T-cell (primary cell): ENCODE measurements around the gene CDH4. TPM values are rescaled to one million over a fixed set of nuclear protein-coding genes. Genes with fewer than 3 reads are reported as not detected.

Experiments used
- ATAC-seq, 4 experiments: fragments of 200-7000 bp in 3 of 4; fragments of 150-1000 bp in 1 of 4; cut with Tn5 transposase; replicated peaks in 1 of 4; 1 replicate in 3 of 4; 2 replicates in 1 of 4; pipeline ENCODE4 v1.10.0; 2021; ENCODE audit warnings: moderate library complexity in 3 of 4, mild to moderate bottlenecking in 2 of 4, moderate number of reproducible peaks in 1 of 4
- CTCF ChIA-PET, 2 donors: fragments of 300-600 bp; sonication (Branson Sonifier 250); formaldehyde crosslinking; loops; one replicate each; lab custom pipeline; 2022; ENCODE audit warnings: antibody characterized with exemption in 2 of 2; lab: Charles Lee
- POLR2A ChIA-PET, 2 donors: fragments of 300-600 bp; sonication (Branson Sonifier 250); formaldehyde crosslinking; loops; one replicate each; lab custom pipeline; 2022; ENCODE audit warnings: antibody characterized with exemption in 2 of 2; lab: Charles Lee
- DNase-seq, 35 experiments: peaks; one replicate each; pipeline versions ENCODE4 v3.0.0 to v3.0.0-alpha.2; 2013 to 2023
- H3K27ac ChIP-seq: one replicate; pipeline ENCODE4 v1.5.1; 2013; ENCODE audit warnings: low read length
- H3K27me3 ChIP-seq, 2 experiments: replicated peaks in 1 of 2; 1 replicate in 1 of 2; 2 replicates in 1 of 2; pipeline versions ENCODE4 v1.6.1 to v1.7.0; 2013; ENCODE audit warnings: low read length in 1 of 2, mixed read lengths in 1 of 2; ENCODE audit not compliant: control insufficient read depth in 2 of 2, insufficient read depth in 2 of 2; ENCODE audit errors: extremely low read depth in 1 of 2
- H3K36me3 ChIP-seq, 2 donors: 1 replicate in 1 of 2; 2 replicates in 1 of 2; pipeline versions ENCODE4 v1.6.1 to v1.7.0; 2013; ENCODE audit warnings: low read length in 1 of 2; ENCODE audit not compliant: control insufficient read depth in 2 of 2, insufficient read depth in 1 of 2; ENCODE audit errors: extremely low read depth in 1 of 2
- H3K4me1 ChIP-seq, 2 experiments: 1 replicate in 1 of 2; 2 replicates in 1 of 2; pipeline versions ENCODE4 v1.6.1 to v1.7.0; 2013; ENCODE audit warnings: low read length in 2 of 2, mixed read lengths in 1 of 2; ENCODE audit not compliant: insufficient read depth in 2 of 2, control insufficient read depth in 1 of 2; ENCODE audit errors: extremely low read depth in 1 of 2
- H3K4me3 ChIP-seq, 2 donors: 1 replicate in 1 of 2; 2 replicates in 1 of 2; pipeline versions ENCODE4 v1.5.1 to v1.7.0; 2013; ENCODE audit warnings: mild to moderate bottlenecking in 2 of 2, low read length in 1 of 2, moderate library complexity in 1 of 2; ENCODE audit not compliant: control insufficient read depth in 1 of 2; ENCODE audit errors: extremely low read depth in 1 of 2
- H3K9me3 ChIP-seq: 2 replicates; pipeline ENCODE4 v1.7.0; 2013
- H3K27ac Mint-ChIP-seq, 2 donors: one replicate each; pipeline ENCODE4 v1.8.0; 2020 to 2021; ENCODE audit warnings: mild to moderate bottlenecking in 2 of 2, mixed read lengths in 2 of 2
- H3K27me3 Mint-ChIP-seq, 2 donors: one replicate each; pipeline ENCODE4 v1.8.0; 2021 to 2022; ENCODE audit warnings: mixed read lengths in 2 of 2
- H3K36me3 Mint-ChIP-seq: one replicate; pipeline ENCODE4 v1.8.0; 2021; ENCODE audit warnings: mixed read lengths
- H3K4me1 Mint-ChIP-seq, 3 donors: one replicate each; pipeline ENCODE4 v1.8.0; 2020 to 2022; ENCODE audit warnings: mixed read lengths in 3 of 3, mild to moderate bottlenecking in 1 of 3
- H3K4me3 Mint-ChIP-seq, 3 donors: one replicate each; pipeline ENCODE4 v1.8.0; 2020 to 2022; ENCODE audit warnings: mild to moderate bottlenecking in 3 of 3, mixed read lengths in 3 of 3, moderate library complexity in 3 of 3
- H3K9me3 Mint-ChIP-seq, 3 donors: one replicate each; pipeline ENCODE4 v1.8.0; 2020 to 2022; ENCODE audit warnings: mixed read lengths in 3 of 3
- WGBS: methylation state at CpG from one replicate; pipeline ENCODE4 v1.1.5; 2013; ENCODE audit warnings: missing lambda C conversion rate; ENCODE audit not compliant: insufficient coverage; 5-methylcytosine and 5-hydroxymethylcytosine counted together
- total RNA-seq, 35 experiments: library from RNA in 6 of 35; stranded (reverse) in 6 of 35; fragments of 120-200 nt in 1 of 35; gene quantifications; one replicate each; pipeline versions ENCODE4 v1.2.1 to v1.2.4 and lab custom pipeline; 2013 to 2026

CDH4 gene
- total RNA-seq, 5 donors from 2014 or later (not counting 1 experiment from before 2014, with no cell fraction given) = 0.06 to 0.64 (median 0.14) TPM

DNA sequence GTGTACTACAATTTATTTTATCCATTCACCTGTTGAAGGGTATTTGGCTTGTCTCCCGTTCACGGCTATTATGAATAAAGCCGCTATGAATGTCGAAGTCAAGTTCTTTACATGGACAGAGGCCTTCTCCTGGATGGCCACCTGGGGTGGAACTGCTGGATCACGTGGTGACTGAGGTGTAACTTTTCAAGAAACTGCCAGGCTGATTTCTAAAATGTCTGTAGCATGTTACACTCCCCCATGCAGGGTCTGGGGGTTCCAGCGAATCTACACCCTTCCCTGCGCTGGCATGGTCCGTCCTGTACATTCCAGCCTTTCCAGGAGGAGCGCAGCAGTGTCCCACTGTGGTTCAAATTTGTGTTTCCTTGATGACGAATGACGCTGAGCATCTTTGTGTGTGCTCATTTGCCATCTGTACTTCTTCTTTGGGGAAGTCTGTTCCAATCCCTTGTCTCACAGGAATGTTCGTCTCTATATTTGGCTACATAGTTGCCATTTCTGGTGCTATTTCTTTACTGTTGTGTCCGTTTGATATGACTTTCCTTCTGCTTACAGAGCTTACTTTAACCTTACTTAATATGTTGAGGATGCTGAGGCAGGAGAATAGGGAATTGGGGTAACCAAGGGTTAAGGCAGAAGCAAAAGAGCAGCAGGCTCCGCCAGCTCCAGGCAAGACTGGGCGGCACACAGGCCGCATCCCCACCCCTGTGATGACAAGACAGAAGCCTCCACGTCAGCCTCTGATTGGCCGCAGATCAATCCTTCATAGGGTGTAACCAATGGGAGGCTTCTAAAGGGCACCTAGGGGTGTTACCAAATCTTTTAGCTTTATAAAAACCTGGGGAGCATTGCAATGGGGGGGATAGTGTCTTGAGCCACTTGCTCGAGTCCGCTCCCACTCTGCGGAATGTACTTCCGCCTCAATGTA, 707.0 kb downstream of the CDH4 start:
- no peaks in the 10 kb centered on the region for H3K9me3 ChIP-seq
- no peak overlapping the region for H3K27ac Mint-ChIP-seq
- peaks cover 19 to 21% of the 10 kb centered on the region in 2 donors for H3K27me3 Mint-ChIP-seq
- no peak overlapping the region for H3K27ac ChIP-seq
- H3K27me3 ChIP-seq = peaks cover 0 to 13% of the 10 kb centered on the region in 2 experiments
- ChIA-PET POLR2A (no interaction called here), CTCF (no interaction called here)
- ATAC-seq (no peak), DNase-seq (no peak)
- no peak overlapping the region for H3K4me3 Mint-ChIP-seq
- no peaks in the 10 kb centered on the region for H3K36me3 ChIP-seq
- peaks cover 0 to 4% (median 0%) of the 10 kb centered on the region in 3 donors for H3K9me3 Mint-ChIP-seq
- H3K36me3 Mint-ChIP-seq = peaks cover 6% of the 10 kb centered on the region
- WGBS = 79% methylated on average over 10 of the region's 22 CpGs
- H3K4me1 ChIP-seq = no peaks in the 10 kb centered on the region
- H3K4me1 Mint-ChIP-seq = no peaks in the 10 kb centered on the region
- no peak overlapping the region for H3K4me3 ChIP-seq

- Mint-ChIP-seq H3K27ac (no peak overlapping the region), H3K36me3 (peaks cover 6% of the 10 kb centered on the region), H3K9me3 (peaks cover 0 to 4% (median 0%) of the 10 kb centered on the region in 3 donors), H3K27me3 (peaks cover 5 to 21% of the 10 kb centered on the region in 2 donors), H3K4me1 (no peaks in the 10 kb centered on the region), H3K4me3 (no peak overlapping the region)
- no peak overlapping the region for H3K27ac ChIP-seq
- H3K27me3 ChIP-seq = peaks cover 0 to 17% of the 10 kb centered on the region in 2 experiments
- POLR2A ChIA-PET = no interaction called here
- DNase-seq = no peak
- H3K36me3 ChIP-seq = no peaks in the 10 kb centered on the region
- no peak for ATAC-seq
- H3K9me3 ChIP-seq = no peaks in the 10 kb centered on the region
- H3K4me3 ChIP-seq = no peak overlapping the region
- H3K4me1 ChIP-seq = peaks cover 0 to under 1% of the 10 kb centered on the region in 2 experiments
- CTCF ChIA-PET = no interaction called here
- 83% methylated on average over 2 of the region's 12 CpGs for WGBS
These were observed 708.8 kb downstream of the CDH4 start for GRCh38 chr20:61960836-61961235.

DNA sequence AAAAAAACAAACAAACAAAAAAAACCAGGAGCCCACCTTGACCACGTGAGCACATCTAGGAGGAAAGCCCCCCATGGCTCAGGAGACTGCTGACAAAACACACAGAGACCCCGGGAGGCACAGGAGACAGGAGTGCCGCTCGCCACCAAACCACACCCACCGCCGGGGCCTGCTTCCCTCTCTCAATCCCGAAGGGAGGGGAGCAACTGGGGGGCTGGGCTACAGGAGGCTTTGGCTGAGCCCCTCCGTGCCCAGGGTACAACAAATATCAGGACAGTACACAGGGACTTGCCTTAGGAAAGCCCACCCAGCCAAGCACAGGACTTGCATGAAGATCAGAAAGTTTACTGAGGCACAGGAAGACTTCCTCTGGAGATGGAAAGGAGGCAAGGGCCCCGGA, 711.1 kb downstream of the CDH4 start:
- peaks cover 0 to 35% of the 10 kb centered on the region in 2 experiments for H3K27me3 ChIP-seq
- no peak overlapping the region for H3K4me3 ChIP-seq
- WGBS = 60% methylated on average over 2 of the region's 9 CpGs
- Mint-ChIP-seq H3K9me3 (peaks cover 0 to 4% (median 0%) of the 10 kb centered on the region in 3 donors), H3K4me1 (peaks cover 0 to 5% (median 0%) of the 10 kb centered on the region in 3 donors), H3K4me3 (no peak overlapping the region), H3K27me3 (peaks cover 9 to 31% of the 10 kb centered on the region in 2 donors), H3K36me3 (peaks cover 6% of the 10 kb centered on the region), H3K27ac (no peak overlapping the region)
- no peak overlapping the region for H3K27ac ChIP-seq
- ChIA-PET POLR2A (no interaction called here), CTCF (no interaction called here)
- DNase-seq (no peak), ATAC-seq (no peak)
- no peaks in the 10 kb centered on the region for H3K36me3 ChIP-seq
- H3K4me1 ChIP-seq = peaks cover 0 to 4% of the 10 kb centered on the region in 2 experiments
- no peaks in the 10 kb centered on the region for H3K9me3 ChIP-seq

GRCh38 chr20:61963885-61964674, 712.0 kb downstream of the CDH4 start:
- ChIA-PET CTCF (no interaction called here), POLR2A (no interaction called here)
- peaks cover 6% of the 10 kb centered on the region for H3K36me3 Mint-ChIP-seq
- 83% methylated on average over 4 of the region's 8 CpGs for WGBS
- Histone ChIP-seq H3K4me1 (peaks cover 0 to 4% of the 10 kb centered on the region in 2 experiments), H3K9me3 (no peaks in the 10 kb centered on the region), H3K27ac (no peak overlapping the region), H3K4me3 (no peak overlapping the region), H3K27me3 (peaks cover 0 to 42% of the 10 kb centered on the region in 2 experiments), H3K36me3 (no peaks in the 10 kb centered on the region)
- H3K27me3 Mint-ChIP-seq = peaks cover 9 to 39% of the 10 kb centered on the region in 2 donors
- peaks cover 0 to 4% (median 0%) of the 10 kb centered on the region in 3 donors for H3K9me3 Mint-ChIP-seq
- H3K4me3 Mint-ChIP-seq = no peak overlapping the region
- ATAC-seq = no peak
- no peak overlapping the region for H3K27ac Mint-ChIP-seq
- DNase-seq = no peak
- peaks cover 0 to 5% (median 0%) of the 10 kb centered on the region in 3 donors for H3K4me1 Mint-ChIP-seq

- H3K27me3 Mint-ChIP-seq = peaks cover 9 to 39% of the 10 kb centered on the region in 2 donors
- ChIA-PET CTCF (no interaction called here), POLR2A (no interaction called here)
- H3K4me1 ChIP-seq = peaks cover 0 to 4% of the 10 kb centered on the region in 2 experiments
- H3K27me3 ChIP-seq = peaks cover 0 to 42% of the 10 kb centered on the region in 2 experiments
- H3K4me1 Mint-ChIP-seq = peaks cover 0 to 5% (median 0%) of the 10 kb centered on the region in 3 donors
- H3K36me3 ChIP-seq = no peaks in the 10 kb centered on the region
- DNase-seq (no peak), ATAC-seq (no peak)
- no peak overlapping the region for H3K27ac ChIP-seq
- WGBS = 57% methylated on average over 24 of the region's 41 CpGs
- H3K9me3 ChIP-seq = no peaks in the 10 kb centered on the region
- H3K4me3 ChIP-seq = no peak overlapping the region
- H3K9me3 Mint-ChIP-seq = peaks cover 0 to 4% (median 0%) of the 10 kb centered on the region in 3 donors
- no peak overlapping the region for H3K4me3 Mint-ChIP-seq
- H3K27ac Mint-ChIP-seq = no peak overlapping the region
- peaks cover 6% of the 10 kb centered on the region for H3K36me3 Mint-ChIP-seq
These were observed 712.9 kb downstream of the CDH4 start for GRCh38 chr20:61964675-61965605.
